LNCAP (cell line): ENCODE measurements around the gene BIRC6.

Experiments
- TF ChIP-seq, protein P1 (sequence below): fragments of 450-650 bp; IDR thresholded peaks from 2 replicates; pipeline ENCODE4 v1.5.1; 2017; ENCODE audit warnings: mild to moderate bottlenecking

Gene BIRC6

DNA sequence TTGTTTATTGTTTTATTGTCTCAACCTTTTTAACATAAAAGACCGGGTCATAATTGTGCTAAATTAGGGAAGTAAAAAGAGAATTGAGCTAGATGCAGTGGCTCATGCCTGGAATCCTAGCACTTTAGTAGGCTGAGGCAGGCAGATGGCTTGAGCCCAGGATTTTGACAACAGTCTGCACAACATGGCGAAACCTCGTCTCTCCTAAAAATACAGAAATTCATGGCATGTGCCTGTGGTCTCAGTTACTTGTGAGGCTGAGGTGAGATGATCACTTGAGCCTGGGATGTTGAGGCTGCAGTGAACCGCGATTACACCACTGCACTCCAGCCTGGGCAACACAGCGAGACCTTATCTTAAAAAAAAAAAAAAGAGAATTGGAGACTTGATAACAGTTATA is 166.9 kb downstream of the BIRC6 start:
- TF ChIP-seq, protein P1, sequence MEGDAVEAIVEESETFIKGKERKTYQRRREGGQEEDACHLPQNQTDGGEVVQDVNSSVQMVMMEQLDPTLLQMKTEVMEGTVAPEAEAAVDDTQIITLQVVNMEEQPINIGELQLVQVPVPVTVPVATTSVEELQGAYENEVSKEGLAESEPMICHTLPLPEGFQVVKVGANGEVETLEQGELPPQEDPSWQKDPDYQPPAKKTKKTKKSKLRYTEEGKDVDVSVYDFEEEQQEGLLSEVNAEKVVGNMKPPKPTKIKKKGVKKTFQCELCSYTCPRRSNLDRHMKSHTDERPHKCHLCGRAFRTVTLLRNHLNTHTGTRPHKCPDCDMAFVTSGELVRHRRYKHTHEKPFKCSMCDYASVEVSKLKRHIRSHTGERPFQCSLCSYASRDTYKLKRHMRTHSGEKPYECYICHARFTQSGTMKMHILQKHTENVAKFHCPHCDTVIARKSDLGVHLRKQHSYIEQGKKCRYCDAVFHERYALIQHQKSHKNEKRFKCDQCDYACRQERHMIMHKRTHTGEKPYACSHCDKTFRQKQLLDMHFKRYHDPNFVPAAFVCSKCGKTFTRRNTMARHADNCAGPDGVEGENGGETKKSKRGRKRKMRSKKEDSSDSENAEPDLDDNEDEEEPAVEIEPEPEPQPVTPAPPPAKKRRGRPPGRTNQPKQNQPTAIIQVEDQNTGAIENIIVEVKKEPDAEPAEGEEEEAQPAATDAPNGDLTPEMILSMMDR = no peak

DNA sequence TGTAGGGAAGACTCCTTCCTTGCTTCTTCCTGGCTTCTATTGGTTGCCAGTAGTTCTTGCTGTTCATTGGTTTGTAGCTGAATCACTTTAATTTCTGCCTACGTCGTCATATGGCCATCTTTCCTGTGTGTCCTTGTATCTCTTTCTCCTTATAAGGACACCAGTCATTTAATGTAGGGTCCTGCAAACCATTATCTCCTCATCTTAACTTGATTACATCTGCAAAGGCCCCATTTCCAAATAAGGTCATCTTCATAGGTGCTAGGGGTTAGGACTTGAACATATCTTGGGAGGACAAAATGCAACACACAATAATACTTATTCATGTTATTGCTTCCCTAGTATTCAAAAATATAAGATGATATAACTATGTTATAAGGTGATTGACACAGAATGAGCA is 175.5 kb downstream of the BIRC6 start:
- TF ChIP-seq, protein P1 = no peak

DNA sequence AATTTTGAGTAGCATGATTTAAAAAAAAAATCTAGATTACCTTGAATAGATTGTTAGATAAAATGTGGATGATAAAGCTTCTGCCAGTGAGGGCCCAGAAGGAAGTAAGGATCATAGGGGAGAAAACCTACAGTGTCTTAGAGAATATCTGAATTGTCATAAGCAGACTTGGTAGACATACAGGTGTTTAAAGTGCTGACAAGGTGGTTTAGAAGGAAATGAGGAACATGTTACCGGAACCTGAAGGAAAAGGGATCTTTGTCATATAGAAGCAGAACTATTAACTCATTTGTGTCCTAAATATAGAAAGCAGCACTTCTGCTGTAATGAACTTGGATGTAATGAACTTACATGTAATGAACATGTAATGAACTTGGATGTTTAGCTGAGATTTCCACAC is 176.1 kb downstream of the BIRC6 start:
- TF ChIP-seq, protein P1 = no peak

DNA sequence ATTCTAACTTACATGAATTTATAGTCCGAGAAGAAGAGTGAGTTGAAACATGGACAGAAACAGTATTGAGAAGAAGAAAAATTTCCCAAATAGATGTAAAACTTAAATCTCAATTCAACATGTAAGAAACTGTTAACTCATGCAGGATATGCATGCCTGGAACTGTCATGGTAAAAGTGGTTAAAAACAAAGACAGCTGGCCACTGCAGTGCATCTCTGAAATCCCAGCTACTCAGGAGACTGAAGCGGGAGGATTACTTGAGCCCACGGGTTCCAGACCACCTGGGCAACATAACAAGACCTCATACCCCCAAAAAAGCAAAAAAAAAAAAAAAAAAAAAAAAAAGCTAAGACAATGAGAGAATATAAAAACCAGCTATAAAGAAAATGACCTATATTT is 178.0 kb downstream of the BIRC6 start:
- TF ChIP-seq, protein P1 = no peak

DNA sequence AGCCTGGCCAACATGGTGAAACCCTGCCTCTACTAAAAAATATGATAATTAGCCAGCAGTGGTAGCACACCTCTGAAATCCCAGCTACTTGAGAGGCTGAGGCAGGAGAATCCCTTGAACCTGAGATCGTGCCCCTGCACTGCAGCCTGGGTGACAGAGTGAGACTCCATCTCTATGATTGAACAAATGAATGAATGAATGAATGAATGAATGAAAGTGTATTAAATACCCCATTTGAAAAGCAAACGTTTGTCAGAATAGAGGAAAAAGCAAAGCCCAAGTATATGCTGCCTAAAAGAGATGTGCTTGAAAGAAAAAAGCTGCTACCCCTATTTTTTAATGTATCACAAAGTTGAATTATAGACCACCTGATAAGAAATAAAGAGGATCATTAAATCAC is 181.9 kb downstream of the BIRC6 start:
- TF ChIP-seq, protein P1 = no peak

DNA sequence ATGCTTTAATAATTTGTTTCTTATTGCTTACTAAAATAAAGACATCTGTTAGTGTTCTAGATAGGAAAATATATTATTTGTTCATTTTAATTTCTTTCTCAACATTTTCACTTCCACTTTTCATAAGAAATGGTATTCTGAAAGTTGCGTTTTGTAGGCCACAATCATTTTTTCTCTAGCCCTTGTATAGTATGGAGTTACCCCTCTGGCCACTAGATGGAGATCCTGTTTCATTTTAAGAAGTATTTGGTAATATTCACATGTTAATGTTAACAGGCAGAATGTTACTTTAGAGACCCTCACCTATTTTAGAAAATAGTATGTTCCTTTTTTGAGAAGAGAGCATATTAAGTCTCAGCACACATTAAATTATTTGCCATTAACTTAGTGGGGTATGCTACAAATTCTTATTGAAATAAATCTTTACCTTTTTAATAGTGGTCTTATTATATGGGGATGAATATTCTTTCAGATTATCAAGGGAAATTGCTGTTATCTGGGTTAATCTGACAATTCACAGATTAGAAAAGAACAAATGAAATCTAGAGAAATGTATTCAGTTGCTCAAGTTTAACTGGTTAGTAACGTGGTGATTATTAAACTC is 197.1 kb downstream of the BIRC6 start:
- TF ChIP-seq, protein P1 = peak; percentile 71

DNA sequence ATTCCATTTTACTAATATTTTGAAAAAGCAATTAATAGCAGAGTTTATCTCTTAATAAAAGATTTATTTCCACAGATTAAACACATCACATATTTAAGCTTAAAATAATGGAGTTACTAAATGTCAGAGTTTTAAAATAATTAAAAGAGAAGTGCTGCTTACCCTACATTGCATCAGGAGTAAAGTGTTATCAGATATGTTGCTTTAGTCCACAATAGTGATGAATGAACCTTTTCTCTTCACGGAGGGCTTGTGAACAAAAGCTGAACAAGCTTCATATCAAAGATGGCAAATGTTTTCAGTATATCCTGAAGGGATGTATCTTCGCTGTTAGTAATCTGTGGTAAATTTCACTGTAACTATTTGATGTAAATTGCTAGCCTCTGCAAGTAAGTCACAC is 201.7 kb downstream of the BIRC6 start:
- TF ChIP-seq, protein P1 = no peak

DNA sequence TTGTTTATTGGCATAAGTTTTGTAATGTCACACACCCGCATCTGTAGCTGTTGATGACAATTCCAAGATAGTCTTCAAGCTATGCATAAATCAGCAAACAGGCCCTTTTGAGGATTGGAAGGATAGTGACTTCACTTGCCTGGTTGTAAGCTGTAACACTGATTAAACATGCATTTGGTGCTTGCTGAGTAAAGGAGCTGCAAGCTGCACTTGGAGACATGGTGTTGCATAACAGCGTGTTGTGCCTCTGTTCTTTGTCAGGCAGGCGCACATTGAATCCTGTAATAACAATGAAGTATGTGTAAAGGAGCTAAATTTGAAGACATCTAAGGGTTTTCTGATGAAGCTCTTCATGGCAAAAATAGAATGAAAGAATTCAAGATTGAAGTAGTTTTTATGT is 202.3 kb downstream of the BIRC6 start:
- TF ChIP-seq, protein P1 = no peak
